ENCODE measurements around the gene NKAIN4.
A peak's percentile ranks its signal among the peaks of the same experiment; 100 is the strongest.
"Not testable (repeated sequence)": the region's sequence is repeated elsewhere in the genome, so short reads cannot be mapped to it uniquely, and the experiment has no call there.

The NKAIN4 gene

GRCh38 chr20:63226042-63226943 lies 28.0 kb downstream of the NKAIN4 start:
- no peak for TF ChIP-seq YY1 (IDR thresholded peaks at IDR 0.05; ENCODE audit: insufficient read depth, insufficient read length)
- no peak for TF ChIP-seq SUZ12 (IDR thresholded peaks at IDR 0.05; ENCODE audit: extremely low read depth, insufficient read depth, insufficient read length)
- Histone ChIP-seq H3K27me3 (ENCODE audit: insufficient read depth, insufficient read length) (peaks cover 3% of the 10 kb centered on the region), H3K4me1 (ENCODE audit: insufficient read depth, insufficient read length) (peaks cover 33% of the 10 kb centered on the region), H3K4me3 (ENCODE audit: insufficient read length, low read depth) (no peak overlapping the region), H3K36me3 (ENCODE audit: insufficient read depth, insufficient read length, low read length) (no peaks in the 10 kb centered on the region), H3K9me3 (ENCODE audit: insufficient read depth, low read length) (no peaks in the 10 kb centered on the region), H3K9ac (ENCODE audit: insufficient read length, low read depth) (peak overlapping the region; percentile 12)
- DNase-seq (ENCODE audit: low read depth, low spot score) = no peak

GRCh38 chr20:63225082-63225454 lies 29.2 kb downstream of the NKAIN4 start:
- no peak for DNase-seq (ENCODE audit: low read depth, low spot score)
- peaks cover 26% of the 10 kb centered on the region for H3K4me1 ChIP-seq (ENCODE audit: insufficient read depth, insufficient read length)
- H3K27me3 ChIP-seq (ENCODE audit: insufficient read depth, insufficient read length) = peaks cover 3% of the 10 kb centered on the region
- TF ChIP-seq ZNF274 (IDR thresholded peaks at IDR 0.05; ENCODE audit: low read depth, low read length) (no peak), SUZ12 (IDR thresholded peaks at IDR 0.05; ENCODE audit: extremely low read depth, insufficient read depth, insufficient read length) (no peak), YY1 (IDR thresholded peaks at IDR 0.05; ENCODE audit: insufficient read depth, insufficient read length) (no peak)
- no peaks in the 10 kb centered on the region for H3K36me3 ChIP-seq (ENCODE audit: insufficient read depth, insufficient read length, low read length)
- no peaks in the 10 kb centered on the region for H3K9me3 ChIP-seq (ENCODE audit: insufficient read depth, low read length)
- no peak overlapping the region for H3K9ac ChIP-seq (ENCODE audit: insufficient read length, low read depth)
- H3K4me3 ChIP-seq (ENCODE audit: insufficient read length, low read depth) = no peak overlapping the region

GRCh38 chr20:63224412-63225081 lies 29.7 kb downstream of the NKAIN4 start:
- TF ChIP-seq YY1 (IDR thresholded peaks at IDR 0.05; ENCODE audit: insufficient read depth, insufficient read length) (no peak), ZNF274 (IDR thresholded peaks at IDR 0.05; ENCODE audit: low read depth, low read length) (no peak), SUZ12 (IDR thresholded peaks at IDR 0.05; ENCODE audit: extremely low read depth, insufficient read depth, insufficient read length) (no peak)
- Histone ChIP-seq H3K9ac (ENCODE audit: insufficient read length, low read depth) (peak overlapping the region; percentile 57), H3K4me1 (ENCODE audit: insufficient read depth, insufficient read length) (peaks cover 23% of the 10 kb centered on the region), H3K27me3 (ENCODE audit: insufficient read depth, insufficient read length) (peaks cover 3% of the 10 kb centered on the region), H3K36me3 (ENCODE audit: insufficient read depth, insufficient read length, low read length) (no peaks in the 10 kb centered on the region), H3K4me3 (ENCODE audit: insufficient read length, low read depth) (no peak overlapping the region), H3K9me3 (ENCODE audit: insufficient read depth, low read length) (no peaks in the 10 kb centered on the region)
- DNase-seq (ENCODE audit: low read depth, low spot score) = no peak

GRCh38 chr20:63223826-63224207 lies 30.4 kb downstream of the NKAIN4 start:
- Histone ChIP-seq H3K4me1 (ENCODE audit: insufficient read depth, insufficient read length) (peaks cover 17% of the 10 kb centered on the region), H3K36me3 (ENCODE audit: insufficient read depth, insufficient read length, low read length) (no peaks in the 10 kb centered on the region), H3K4me3 (ENCODE audit: insufficient read length, low read depth) (no peak overlapping the region), H3K9ac (ENCODE audit: insufficient read length, low read depth) (peak overlapping the region; percentile 57), H3K27me3 (ENCODE audit: insufficient read depth, insufficient read length) (peaks cover 3% of the 10 kb centered on the region), H3K9me3 (ENCODE audit: insufficient read depth, low read length) (no peaks in the 10 kb centered on the region)
- TF ChIP-seq ZNF274 (IDR thresholded peaks at IDR 0.05; ENCODE audit: low read depth, low read length) = no peak
- TF ChIP-seq YY1 (IDR thresholded peaks at IDR 0.05; ENCODE audit: insufficient read depth, insufficient read length) = no peak
- TF ChIP-seq SUZ12 (IDR thresholded peaks at IDR 0.05; ENCODE audit: extremely low read depth, insufficient read depth, insufficient read length) = no peak
- no peak for DNase-seq (ENCODE audit: low read depth, low spot score)

GRCh38 chr20:63223121-63223825 lies 31.0 kb downstream of the NKAIN4 start:
- Histone ChIP-seq H3K36me3 (ENCODE audit: insufficient read depth, insufficient read length, low read length) (no peaks in the 10 kb centered on the region), H3K9me3 (ENCODE audit: insufficient read depth, low read length) (no peaks in the 10 kb centered on the region), H3K27me3 (ENCODE audit: insufficient read depth, insufficient read length) (peaks cover 3% of the 10 kb centered on the region), H3K4me3 (ENCODE audit: insufficient read length, low read depth) (no peak overlapping the region), H3K4me1 (ENCODE audit: insufficient read depth, insufficient read length) (peaks cover 17% of the 10 kb centered on the region), H3K9ac (ENCODE audit: insufficient read length, low read depth) (no peak overlapping the region)
- TF ChIP-seq YY1 (IDR thresholded peaks at IDR 0.05; ENCODE audit: insufficient read depth, insufficient read length) = no peak
- TF ChIP-seq ZNF274 (IDR thresholded peaks at IDR 0.05; ENCODE audit: low read depth, low read length) = no peak
- no peak for TF ChIP-seq SUZ12 (IDR thresholded peaks at IDR 0.05; ENCODE audit: extremely low read depth, insufficient read depth, insufficient read length)
- no peak for DNase-seq (ENCODE audit: low read depth, low spot score)

- TF ChIP-seq YY1 (IDR thresholded peaks at IDR 0.05; ENCODE audit: insufficient read depth, insufficient read length) (no peak), ZNF274 (IDR thresholded peaks at IDR 0.05; ENCODE audit: low read depth, low read length) (no peak), SUZ12 (IDR thresholded peaks at IDR 0.05; ENCODE audit: extremely low read depth, insufficient read depth, insufficient read length) (no peak)
- peaks cover 3% of the 10 kb centered on the region for H3K27me3 ChIP-seq (ENCODE audit: insufficient read depth, insufficient read length)
These were observed 31.7 kb downstream of the NKAIN4 start for GRCh38 chr20:63222541-63222940.

GRCh38 chr20:63221400-63222053 lies 32.7 kb downstream of the NKAIN4 start:
- H3K4me3 ChIP-seq (ENCODE audit: insufficient read length, low read depth); H3K9me3 ChIP-seq (ENCODE audit: insufficient read depth, low read length); DNase-seq (ENCODE audit: low read depth, low spot score): not testable (repeated sequence)

More at GRCh38 chr20:63222541-63222940, 31.7 kb downstream of the NKAIN4 start:
- no peaks in the 10 kb centered on the region for H3K36me3 ChIP-seq (ENCODE audit: insufficient read depth, insufficient read length, low read length)
- H3K4me3 ChIP-seq (ENCODE audit: insufficient read length, low read depth) = no peak overlapping the region
- H3K4me1 ChIP-seq (ENCODE audit: insufficient read depth, insufficient read length) = peaks cover 18% of the 10 kb centered on the region
- H3K9ac ChIP-seq (ENCODE audit: insufficient read length, low read depth) = no peak overlapping the region
- no peak for DNase-seq (ENCODE audit: low read depth, low spot score)
- no peaks in the 10 kb centered on the region for H3K9me3 ChIP-seq (ENCODE audit: insufficient read depth, low read length)

More at GRCh38 chr20:63221400-63222053, 32.7 kb downstream of the NKAIN4 start:
- H3K27me3 ChIP-seq (ENCODE audit: insufficient read depth, insufficient read length); H3K36me3 ChIP-seq (ENCODE audit: insufficient read depth, insufficient read length, low read length); H3K9ac ChIP-seq (ENCODE audit: insufficient read length, low read depth): not testable (repeated sequence)
- H3K4me1 ChIP-seq (ENCODE audit: insufficient read depth, insufficient read length) = peaks cover 21% of the 10 kb centered on the region

Measured in NT2/D1 (cell line).